MM.1S (cell line): ENCODE data around the gene SHBG.

Experiments used
- EZH2 ChIP-seq: fragments of 300-600 bp; sonication (generic); optimal IDR thresholded peaks from 2 replicates; pipeline ENCODE3; 2017; ENCODE audit warnings: low read depth, mild to moderate bottlenecking, antibody characterized with exemption, low read length, mixed read lengths
- EZH2phosphoT487 ChIP-seq: fragments of 300-600 bp; sonication (generic); IDR thresholded peaks from 2 replicates; pipeline ENCODE4 v1.6.1; 2018; ENCODE audit warnings: antibody characterized with exemption, low read length
- TF ChIP-seq, protein P1 (sequence below): fragments of 300-600 bp; sonication (generic); IDR thresholded peaks from 2 replicates; pipeline ENCODE4 v1.5.1; 2016; ENCODE audit warnings: antibody characterized with exemption, low read length, mixed read lengths

DNA sequence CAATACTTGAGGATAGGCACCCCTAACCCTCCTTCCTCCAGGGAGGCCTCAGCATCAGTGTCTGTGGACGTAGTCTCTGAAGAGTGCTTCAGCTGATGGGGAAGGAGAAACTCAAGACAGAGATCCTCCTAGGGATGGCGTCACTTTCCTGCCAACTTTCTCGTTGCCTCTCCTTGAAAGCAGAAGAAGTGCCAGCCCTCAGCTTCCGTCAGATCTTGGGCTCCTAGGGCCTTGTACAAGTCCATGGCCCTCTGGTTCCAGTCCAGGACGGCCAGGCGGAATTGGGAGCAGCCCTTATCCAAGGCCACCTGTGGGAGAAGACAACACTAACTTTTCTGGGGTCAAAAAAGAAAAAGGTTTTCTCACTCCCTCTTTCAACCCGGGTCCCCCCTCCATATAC is 3.6 kb upstream of the SHBG start:
- no peak for TF ChIP-seq EZH2phosphoT487
- TF ChIP-seq, protein P1, sequence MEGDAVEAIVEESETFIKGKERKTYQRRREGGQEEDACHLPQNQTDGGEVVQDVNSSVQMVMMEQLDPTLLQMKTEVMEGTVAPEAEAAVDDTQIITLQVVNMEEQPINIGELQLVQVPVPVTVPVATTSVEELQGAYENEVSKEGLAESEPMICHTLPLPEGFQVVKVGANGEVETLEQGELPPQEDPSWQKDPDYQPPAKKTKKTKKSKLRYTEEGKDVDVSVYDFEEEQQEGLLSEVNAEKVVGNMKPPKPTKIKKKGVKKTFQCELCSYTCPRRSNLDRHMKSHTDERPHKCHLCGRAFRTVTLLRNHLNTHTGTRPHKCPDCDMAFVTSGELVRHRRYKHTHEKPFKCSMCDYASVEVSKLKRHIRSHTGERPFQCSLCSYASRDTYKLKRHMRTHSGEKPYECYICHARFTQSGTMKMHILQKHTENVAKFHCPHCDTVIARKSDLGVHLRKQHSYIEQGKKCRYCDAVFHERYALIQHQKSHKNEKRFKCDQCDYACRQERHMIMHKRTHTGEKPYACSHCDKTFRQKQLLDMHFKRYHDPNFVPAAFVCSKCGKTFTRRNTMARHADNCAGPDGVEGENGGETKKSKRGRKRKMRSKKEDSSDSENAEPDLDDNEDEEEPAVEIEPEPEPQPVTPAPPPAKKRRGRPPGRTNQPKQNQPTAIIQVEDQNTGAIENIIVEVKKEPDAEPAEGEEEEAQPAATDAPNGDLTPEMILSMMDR: no peak
- no peak for TF ChIP-seq EZH2
